H1 (cell line): ENCODE results near the gene WDR7. TPM values are rescaled to one million over a fixed set of nuclear protein-coding genes. Genes with fewer than 3 reads are reported as not detected.

Experiments
- CHD7 ChIP-seq: fragments of 300-600 bp; sonication (generic); IDR thresholded peaks from 2 replicates; pipeline ENCODE4 v1.7.1; 2012; ENCODE audit warnings: low read length, moderate library complexity, mild to moderate bottlenecking, inconsistent platforms; ENCODE audit not compliant: insufficient replicate concordance
- EGR1 ChIP-seq: IDR thresholded peaks from 2 replicates; pipeline ENCODE4 v1.6.1; 2011; ENCODE audit warnings: low read depth, low read length, borderline replicate concordance
- NRF1 ChIP-seq: IDR thresholded peaks from 2 replicates; pipeline ENCODE4 v1.6.1; 2011; ENCODE audit warnings: mild to moderate bottlenecking, low read depth, low read length, improper control_type of control experiment
- RFX5 ChIP-seq: IDR thresholded peaks from 2 replicates; pipeline ENCODE4 v1.6.1; 2011; ENCODE audit warnings: low read depth, low read length, improper control_type of control experiment, borderline replicate concordance
- SUZ12 ChIP-seq: fragments of 200-600 bp; sonication (generic); IDR thresholded peaks from 2 replicates; pipeline ENCODE4 v1.6.1; 2012; ENCODE audit warnings: mild to moderate bottlenecking, inconsistent platforms, low read length, moderate library complexity, mixed read lengths
- polyA plus RNA-seq, 7 experiments: library from polyadenylated mRNA; depleted of rRNA in 3 of 7; stranded (reverse) in 5 of 7; unstranded in 2 of 7; fragments of >200 nt in 5 of 7; fragments of 200-250 nt in 2 of 7; gene quantifications; 1 replicate in 5 of 7; 2 replicates in 1 of 7; 4 replicates in 1 of 7; pipeline versions ENCODE4 v1.2.1 to v1.2.3, GENCODE V29; 2011 to 2013; ENCODE audit warnings: missing spikeins in 2 of 7, mixed read lengths in 2 of 7
- total RNA-seq: library from RNA; stranded (reverse); fragmentation: NEBNext Ultra II Directional; extraction: Animal tissue kit (Norgen Biotek cat#: 25700); gene quantifications from 2 replicates; pipeline ENCODE4 v1.2.1, GENCODE V29; 2021

WDR7 gene
- total and polyA plus RNA-seq, 2 of the 8 experiments (the other 6 are each of a cell fraction or from before 2014, with no cell fraction given), result 5.5 to 15.2 TPM

GRCh38 chr18:56897122-56897521 is 246.0 kb downstream of the WDR7 start (continued):
- TF ChIP-seq CHD7 (no peak), NRF1 (no peak), EGR1 (no peak), RFX5 (no peak), SUZ12 (no peak)
